DMS 273 (cell line): ENCODE results near the gene ESF1.

Experiments
- DNase-seq: peaks from one replicate; lab custom pipeline; 2025; ENCODE audit not compliant: unreplicated experiment; lab: John Stamatoyannopoulos, UW

The ESF1 gene

GRCh38 chr20:13784893-13785715 lies at the start of gene ESF1, which contains the start of gene NDUFAF5:
ESF1 (minus strand) TSS chr20:13784919; CDS start chr20:13783140, 1,779 bp downstream.
NDUFAF5 (plus strand) TSS chr20:13785028; CDS start chr20:13785069, 41 bp downstream.
- DNase-seq = peak; percentile 98

DNA sequence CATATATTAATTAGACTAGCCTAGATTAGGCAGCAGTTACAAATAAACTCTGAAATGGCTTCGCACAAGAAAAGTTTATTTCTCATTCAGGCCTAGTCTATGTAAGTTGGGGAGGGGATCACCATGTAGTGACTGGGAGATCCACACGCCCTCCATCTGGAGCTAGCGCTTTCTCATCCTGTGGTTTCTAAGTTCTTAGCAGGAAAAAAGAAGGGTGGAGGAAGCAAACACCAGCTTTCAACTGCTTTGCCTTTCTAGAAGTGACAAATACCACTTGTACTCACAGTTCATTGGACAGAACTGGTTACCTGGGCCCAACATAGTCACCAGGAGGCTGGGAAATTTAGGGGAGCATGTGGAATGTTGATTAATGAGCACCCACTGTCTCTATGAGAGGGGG lies 46.8 kb upstream of the ESF1 start:
- no peak for DNase-seq

DNA sequence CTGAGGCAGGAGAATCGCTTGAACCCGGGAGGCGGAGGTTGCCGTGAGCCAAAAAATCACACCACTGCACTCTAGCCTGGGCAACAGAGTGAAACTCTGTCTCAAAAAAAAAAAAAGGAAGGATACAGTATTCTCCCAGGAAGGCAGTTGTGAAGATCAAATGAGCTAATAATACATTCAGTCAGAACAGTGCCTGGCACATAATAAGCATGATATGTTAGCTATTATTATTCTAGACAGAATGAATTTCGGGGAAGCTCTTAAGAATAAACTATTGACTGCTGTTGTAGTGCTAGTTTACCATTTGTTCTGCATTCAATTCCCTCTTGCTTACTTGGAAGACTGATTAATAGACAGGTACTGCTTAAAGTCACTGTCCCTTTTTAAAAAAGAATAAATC lies 40.7 kb upstream of the ESF1 start:
- DNase-seq = no peak

DNA sequence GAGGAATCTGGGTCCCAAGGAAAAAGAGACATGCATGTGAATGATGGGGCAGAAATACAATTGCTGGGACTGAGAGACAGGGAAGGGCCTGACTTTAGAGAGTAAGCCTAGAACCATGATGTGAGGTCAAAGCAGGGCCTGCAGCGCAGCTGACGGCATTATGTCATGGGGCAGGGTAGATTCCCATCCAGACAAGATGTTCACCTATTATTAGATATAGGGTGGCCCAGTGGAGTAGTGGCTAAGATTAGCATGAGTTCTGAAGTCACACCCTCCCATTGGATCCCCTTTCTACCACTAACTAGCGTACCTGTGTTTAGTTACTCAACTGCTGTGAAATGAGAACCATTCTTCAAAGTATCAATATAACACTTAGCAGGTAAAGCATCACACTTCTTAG lies 39.7 kb upstream of the ESF1 start:
- no peak for DNase-seq

GRCh38 chr20:13822459-13822858 lies 37.7 kb upstream of the ESF1 start:
- DNase-seq = peak; percentile 7

DNA sequence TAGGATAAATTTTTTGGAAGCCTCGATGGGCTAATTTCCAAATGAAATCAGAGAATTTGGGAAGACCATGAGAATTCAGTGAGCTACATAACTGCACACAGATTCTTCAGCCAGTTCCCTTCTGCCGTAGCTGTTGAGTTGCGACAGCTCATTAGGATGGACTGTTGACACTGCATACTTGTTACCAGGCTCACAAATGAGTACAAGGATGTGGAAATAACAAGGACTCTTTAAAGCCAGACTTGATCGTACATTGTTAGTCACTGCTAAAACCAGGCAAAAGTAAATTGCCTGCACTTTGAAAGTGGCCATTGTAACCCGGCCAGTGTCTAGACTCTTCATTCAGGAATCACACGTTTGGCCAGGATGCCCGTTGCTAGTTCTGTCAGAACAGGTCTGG lies 37.2 kb upstream of the ESF1 start:
- DNase-seq = no peak

- DNase-seq = peak; percentile 79
Observed at GRCh38 chr20:13819885-13820645, 35.3 kb upstream of the ESF1 start.

DNA sequence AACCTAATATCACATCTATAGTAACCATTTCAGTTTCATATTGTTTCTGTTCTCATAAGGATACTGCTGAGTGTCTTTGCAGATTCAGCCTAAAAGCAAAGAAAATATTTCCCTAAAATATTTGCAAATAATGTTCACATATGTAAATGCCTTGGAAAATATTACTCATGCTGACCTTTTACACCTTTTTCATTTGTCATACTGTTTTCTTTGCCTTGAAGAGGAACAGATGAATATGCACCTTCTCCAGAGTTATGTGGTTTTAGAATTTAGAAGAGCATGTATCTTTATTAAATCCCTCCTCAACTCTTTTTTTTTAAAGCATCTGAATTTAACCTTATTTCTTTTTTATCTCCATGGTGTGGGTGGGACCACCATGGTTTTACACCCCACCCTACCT lies 32.6 kb upstream of the ESF1 start:
- DNase-seq = no peak

DNA sequence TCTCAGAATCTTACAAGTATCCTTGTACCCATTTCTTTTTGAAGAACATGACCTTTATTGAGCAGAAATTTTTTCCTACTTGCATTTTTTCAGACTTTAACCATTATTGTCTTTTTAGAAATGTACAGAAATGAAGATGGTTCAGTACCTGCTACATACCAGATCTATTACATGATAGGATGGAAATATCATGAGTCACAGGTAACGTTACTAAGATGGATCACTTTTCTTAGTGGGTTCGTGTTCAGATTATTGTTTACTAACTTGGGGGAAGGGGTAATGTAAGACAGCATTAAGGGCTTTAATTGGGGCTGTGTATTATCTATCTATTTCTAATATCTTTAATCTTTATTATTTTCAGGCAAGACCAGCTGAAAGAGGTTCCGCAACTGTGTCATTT lies 32.0 kb upstream of the ESF1 start:
- no peak for DNase-seq

DNA sequence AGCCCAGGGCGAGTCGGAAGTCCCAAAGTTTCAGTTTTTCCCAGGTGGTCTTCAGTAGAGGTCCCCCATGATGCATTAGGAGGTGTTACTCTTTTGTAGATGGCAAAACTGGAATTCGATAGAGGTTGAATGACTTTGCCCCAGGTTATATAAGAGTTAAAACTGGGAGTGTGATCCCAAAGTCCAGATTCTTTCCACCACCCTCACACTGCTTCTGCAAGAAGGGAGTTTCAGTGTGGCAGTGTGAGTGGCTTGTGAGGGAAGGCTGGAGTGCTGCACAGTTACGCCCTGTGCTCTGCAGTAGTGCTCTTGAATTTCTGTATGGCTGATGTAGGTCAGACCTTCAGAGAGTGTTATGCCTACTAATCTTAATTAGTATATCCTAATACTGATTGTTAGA lies 30.0 kb upstream of the ESF1 start:
- DNase-seq = no peak

- no peak for DNase-seq
Observed at GRCh38 chr20:13813910-13814309, 29.2 kb upstream of the ESF1 start.

DNA sequence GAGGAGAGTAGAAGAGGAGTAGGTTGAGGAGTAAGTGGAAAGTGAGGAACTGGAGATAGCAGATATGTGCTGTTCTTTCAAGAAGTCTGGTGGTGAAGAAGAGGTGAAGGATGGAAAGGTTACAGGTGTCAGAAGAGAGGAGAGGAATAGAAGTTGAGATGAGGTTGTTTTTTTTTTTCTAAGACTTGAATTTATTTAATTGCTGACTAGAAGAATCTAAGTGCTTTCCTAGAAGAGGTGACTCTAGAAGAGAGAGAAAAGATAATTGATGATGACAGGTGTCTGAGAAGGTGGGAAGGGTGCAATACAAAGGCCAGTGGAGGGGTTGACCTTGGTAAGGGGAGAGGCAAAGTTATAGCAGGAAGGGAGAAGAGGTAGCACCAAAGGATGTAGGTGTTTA lies 25.7 kb upstream of the ESF1 start:
- DNase-seq = no peak

DNA sequence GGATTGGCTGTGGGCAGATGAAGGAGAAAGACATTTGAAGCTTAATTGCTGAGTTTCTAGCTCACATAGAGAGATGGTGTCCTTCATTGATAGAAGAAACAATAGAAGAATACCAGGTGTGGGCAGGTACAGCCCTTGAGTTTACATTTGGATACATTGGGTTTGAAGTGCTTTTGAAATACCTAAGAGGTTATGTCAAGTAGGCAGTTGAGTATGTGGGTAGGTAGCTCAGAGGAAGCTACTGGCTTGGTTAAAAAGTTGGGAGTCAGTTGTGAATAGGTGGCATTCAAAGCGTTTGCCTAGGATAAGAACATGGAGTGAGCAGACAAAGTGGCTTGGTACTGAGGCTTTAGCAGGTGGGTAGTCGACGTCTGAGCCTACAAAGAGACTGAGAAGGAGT lies 25.1 kb upstream of the ESF1 start:
- no peak for DNase-seq

DNA sequence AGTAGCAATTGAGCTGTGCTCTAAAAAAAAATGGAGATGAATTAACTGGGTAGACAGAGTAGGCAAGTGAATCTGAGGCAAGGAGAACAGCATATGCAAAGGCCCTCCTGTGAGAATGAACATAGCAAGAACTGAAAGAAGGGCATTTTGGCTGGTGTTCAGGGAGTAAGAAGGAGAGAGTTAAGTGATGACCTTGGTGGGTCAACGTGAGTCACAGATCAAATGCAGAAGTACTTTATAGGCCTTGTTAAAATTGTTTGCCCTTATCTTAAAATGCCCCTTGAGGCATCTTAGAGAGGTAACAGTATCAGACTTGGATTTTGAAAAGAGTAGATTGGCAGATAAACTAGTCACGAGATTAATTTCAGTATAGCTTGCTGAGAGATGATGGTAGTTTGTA lies 24.7 kb upstream of the ESF1 start:
- DNase-seq = no peak

GRCh38 chr20:13800728-13801134 lies 16.0 kb upstream of the ESF1 start:
- peak; percentile 98 for DNase-seq

- no peak for DNase-seq
Observed at GRCh38 chr20:13799974-13800373, 15.3 kb upstream of the ESF1 start.

DNA sequence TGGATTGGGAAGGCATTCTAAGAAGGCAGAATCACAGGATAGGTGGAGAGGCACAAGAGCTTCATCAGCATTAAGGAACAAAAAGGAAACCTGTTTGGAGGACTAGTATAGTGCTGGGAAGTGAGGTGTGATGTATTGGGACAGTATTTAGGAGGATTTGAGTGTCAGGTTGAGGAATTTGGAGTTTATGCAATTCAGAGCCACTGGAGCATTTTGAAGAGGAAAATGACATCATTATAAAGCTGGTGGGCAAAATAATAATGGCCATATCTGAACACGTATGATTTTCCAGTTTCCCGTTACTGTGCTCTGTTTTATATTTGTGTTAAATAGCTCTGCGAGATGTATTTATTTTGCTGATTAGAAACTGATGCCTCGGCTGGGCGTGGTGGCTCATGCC lies 14.3 kb upstream of the ESF1 start:
- no peak for DNase-seq

DNA sequence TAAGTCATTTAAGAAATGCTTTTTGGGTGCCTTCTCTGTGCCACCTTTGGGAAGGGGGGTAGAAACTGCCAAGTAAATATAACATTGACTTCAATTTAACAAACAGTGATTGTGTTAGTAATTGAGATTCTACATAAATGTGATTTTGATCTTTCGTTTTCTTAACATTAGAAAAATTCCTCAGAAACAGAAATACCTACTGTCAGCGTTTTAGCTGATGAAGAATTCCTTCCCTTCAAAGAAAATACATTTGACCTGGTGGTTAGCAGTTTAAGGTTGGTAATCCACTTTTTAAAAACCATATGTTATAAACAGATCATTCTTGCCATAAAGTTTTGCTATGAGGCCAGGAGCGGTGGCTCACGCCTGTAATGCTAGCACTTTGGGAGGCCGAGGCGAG lies 9.9 kb upstream of the ESF1 start:
- DNase-seq = no peak

DNA sequence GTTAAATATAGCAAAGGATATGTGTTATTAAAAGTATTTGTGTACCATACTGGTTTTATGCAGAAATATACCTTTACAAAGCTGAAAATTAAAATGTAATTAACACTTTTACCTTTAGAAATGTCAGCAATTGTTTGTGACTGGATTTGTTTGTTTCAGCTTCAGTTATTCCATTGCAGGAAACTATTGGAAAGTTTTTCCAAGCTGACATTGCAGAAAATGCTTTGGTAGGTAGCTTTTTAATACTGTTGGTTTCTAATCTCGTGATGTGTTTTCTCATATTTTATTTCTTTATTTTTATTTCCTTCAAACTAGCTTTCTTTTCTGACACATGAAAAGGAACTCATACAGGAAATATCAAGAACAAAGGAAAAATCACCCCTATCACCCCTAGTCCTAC lies 8.3 kb upstream of the ESF1 start:
- DNase-seq = no peak

DNA sequence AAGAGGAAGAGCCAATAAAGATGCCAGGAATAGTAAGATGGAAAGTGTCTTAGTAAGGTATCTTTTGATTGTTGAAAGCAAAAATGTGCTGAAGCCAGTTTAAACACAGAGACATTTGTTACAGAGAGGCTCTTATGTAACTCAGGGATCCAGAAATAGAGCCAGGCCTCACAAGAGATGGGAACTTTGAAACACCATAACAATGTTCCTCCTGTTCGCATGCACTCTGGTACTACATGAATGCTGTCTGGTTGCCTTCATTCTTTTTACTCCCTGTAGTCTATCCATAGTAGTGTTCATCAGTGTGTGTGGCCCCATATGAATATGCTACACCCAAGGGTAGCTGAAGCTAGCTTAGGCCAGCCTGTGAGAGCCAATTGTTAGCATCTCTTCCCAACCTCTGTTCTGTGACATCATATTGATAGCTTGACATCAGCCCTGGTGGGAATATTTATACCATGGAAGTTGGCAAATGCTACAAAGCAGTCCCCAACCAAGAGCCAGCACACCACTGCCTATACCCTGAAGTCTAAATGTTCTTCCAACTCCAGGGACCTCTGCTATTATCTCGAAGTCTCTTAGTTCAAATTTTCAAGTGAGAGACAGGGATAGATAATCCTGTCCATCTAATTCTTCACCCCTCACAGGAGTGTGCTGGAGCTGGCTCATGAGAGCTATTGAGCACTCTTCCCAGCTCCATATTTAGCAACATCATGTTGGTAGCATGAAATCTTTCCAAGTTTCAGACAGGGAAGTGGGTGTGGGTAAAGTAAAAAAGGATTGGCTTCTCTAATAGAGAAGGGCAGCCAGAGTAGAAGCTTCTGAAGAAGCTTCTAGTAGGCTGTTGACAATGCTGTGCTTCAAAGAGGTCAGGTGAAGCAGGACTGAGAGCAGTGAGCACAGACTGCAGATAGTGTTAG lies 7.1 kb upstream of the ESF1 start:
- DNase-seq = no peak

GRCh38 chr20:13790708-13791107 lies 6.0 kb upstream of the ESF1 start:
- DNase-seq = no peak
